ENCODE results near the gene CAVIN3.

- TF ChIP-seq CTCF (IDR thresholded peaks at IDR 0.05) (no peak), POLR2A (IDR thresholded peaks at IDR 0.05) (no peak)
Observed at GRCh38 chr11:6350043-6350442, 29.7 kb upstream of the CAVIN3 start.
